HG03097 (cell line): ENCODE measurements around the gene ATG13.
"Not testable (repeated sequence)": the region's sequence is repeated elsewhere in the genome, so short reads cannot be mapped to it uniquely, and the experiment has no call there.

ENCODE experiments used
- ATAC-seq: cut with Tn5 transposase; IDR thresholded peaks from one replicate; pipeline ENCODE4 v1.9.1; 2021; ENCODE audit not compliant: unreplicated experiment, low FRiP score

ATG13 gene

DNA sequence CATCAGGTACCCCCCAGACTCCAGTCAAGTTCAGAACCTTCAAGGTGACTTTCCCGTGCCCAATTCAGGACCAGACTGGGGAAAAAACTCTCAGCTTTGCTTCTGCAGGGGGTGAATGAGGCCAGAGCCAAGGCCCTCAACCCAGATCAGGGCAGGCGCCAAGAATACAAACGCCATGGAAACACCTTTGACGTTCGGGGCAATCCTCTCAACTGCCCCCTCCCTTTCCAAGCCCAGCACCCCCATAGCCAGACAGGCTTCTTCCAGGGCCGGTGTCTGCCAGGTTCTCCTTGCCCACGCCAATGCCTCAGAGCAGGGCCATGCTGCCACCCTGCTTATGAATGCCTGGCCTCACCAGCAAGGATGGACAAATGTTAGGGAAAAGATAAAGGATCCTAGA lies 77.3 kb downstream of the ATG13 start:
- ATAC-seq: no peak

DNA sequence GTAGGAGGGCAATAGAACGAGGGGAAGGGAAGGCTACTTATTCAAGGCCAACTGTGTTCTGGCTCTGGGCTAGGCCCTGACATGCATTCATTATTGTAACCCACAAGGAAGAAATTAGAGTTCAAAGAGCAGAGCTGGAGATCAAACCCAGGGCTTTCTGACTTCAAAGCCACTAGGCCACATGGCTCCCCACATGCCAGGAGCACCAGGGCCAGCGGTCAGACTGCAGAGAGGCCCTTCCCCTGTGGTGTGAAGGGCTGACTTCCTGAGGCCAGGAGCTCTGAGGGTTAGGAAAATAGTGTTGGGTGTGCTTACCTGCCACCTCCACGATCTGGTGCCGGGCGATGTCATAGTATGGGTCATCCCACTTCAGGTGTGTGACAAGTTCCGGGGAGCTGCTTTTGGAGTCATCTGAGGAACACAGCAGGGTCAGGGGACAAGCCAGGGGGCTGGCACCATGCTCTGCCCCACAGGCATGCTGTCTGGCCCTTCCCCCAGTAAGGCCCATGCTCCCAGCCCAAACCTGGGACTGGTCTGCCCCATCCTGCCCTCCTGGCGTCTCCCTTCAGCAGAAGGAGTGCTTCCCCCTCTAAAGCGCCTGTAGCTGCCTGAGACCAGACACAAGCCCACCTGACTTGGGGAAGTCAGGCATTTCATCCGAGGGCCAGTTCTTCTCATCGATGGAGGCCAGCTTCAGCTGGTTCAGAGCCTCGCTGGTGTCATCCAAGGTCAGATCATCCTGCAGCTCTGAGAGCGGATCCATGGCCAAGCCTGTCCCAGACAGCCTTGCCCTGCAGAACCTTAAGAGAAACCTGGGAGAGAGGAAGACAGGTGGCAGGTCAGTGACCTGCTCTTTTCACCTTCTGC lies 78.2 kb downstream of the ATG13 start:
- ATAC-seq: no peak

DNA sequence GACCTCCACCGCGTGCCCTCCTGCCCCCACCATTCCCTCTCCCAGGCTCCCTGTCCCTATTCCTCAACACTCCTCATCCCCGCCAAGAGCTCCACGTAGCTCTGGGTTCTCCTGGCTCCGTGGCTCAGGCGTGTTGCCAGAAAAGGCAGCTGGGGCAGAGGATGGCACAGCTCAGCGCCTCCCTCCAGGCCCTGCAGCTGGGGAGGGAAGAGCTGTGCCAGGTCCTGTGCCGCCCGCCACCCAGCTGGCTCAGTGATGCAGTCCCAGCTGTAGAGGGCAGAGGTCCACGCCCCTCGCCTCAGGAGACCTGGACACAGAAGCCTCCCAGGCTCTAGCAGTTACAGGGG lies 78.8 kb downstream of the ATG13 start:
- no peak for ATAC-seq

DNA sequence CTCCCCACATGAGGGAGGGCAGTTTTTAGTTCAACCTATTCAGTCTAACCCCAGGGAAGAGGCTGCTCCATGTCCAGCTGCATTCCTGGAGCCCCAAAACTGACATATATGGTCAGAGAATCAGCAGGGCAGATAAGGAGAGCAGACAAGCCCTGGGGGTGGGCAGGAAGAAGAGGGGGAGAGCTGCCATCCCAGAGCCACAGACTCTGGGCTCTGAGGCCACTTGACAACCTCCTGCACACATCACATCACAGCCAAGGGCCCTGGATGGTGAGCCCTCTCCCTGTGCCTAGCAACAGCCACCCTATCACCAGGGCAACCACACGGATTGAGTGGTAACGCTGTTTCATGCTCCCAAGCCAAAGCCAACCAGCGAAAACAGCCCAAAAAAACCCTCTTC lies 80.0 kb downstream of the ATG13 start:
- ATAC-seq: no peak

DNA sequence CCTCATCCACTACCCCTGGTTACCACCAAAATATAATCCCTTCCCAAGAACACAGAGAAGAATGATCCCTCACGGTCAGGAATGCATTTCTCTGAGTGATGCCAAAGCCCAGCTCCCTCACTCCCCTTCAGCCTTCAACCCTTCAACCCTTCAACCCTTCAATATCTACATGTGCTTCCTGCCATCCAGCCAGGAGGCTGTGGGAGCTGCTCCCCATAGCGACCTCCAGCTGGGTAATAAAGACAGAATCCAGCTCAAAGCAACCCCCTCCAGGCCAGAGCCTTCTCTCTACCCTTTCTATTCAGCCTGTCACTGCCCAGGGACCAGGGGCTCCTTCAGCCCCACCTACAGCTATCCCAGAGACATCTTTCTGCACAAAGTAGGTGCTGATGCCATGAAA lies 80.4 kb downstream of the ATG13 start:
- no peak for ATAC-seq

- no peak for ATAC-seq
These were observed 81.2 kb downstream of the ATG13 start for GRCh38 chr11:46698597-46698996.

DNA sequence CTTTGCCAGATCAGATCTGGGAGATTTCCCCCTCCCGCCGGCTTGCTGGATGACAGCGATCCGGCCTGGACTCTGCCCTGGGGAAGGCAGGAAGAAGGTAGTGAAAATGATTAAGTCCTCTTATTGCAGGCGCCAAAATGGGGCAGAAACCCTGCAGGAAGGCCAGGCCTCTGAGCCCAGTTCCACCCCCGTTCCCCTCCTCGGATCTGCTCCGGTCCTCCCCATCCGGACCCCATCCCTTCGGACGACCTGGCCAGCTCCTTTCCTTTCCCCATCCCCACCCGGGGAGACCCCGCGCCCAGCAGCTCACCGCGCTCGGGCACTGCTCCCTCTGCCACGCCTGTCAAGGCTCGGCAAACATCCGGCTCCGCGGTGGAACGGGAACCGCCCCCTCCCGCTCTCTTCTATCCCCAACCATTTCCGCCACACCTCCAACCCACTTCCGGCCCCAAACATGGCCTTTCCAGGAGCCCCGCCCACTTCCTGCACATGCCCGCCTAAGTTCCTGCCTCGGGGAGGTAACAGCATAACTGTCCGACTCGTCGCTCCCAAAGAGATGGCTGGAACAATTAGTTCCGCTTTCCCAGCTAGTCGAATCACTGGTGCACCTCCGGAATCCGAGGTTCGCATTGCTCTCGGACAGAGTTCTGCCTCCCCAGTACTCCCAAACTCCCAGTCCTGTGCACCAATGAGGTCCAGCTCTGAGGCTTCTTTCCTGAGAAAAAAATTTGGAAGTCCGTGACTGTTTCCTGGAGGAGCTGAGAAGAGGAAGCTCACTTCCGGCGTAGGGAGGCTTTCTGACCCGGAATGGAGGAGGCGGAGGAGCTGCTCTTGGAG lies 83.1 kb downstream of the ATG13 start, which contains the start of the genes ARHGAP1 and ZNF408:
Gene ARHGAP1 (minus strand): TSS at position 379 of the 837 bp plus-strand sequence. CDS start 4,512 bp downstream, outside the sequence.
Gene ZNF408 (plus strand): TSS at position 791 of the 837 bp plus-strand sequence. CDS start 17 bp downstream, at position 808.
- peak; percentile 87 for ATAC-seq

- no peak for ATAC-seq
These were observed 83.8 kb downstream of the ATG13 start for GRCh38 chr11:46701078-46701654.

DNA sequence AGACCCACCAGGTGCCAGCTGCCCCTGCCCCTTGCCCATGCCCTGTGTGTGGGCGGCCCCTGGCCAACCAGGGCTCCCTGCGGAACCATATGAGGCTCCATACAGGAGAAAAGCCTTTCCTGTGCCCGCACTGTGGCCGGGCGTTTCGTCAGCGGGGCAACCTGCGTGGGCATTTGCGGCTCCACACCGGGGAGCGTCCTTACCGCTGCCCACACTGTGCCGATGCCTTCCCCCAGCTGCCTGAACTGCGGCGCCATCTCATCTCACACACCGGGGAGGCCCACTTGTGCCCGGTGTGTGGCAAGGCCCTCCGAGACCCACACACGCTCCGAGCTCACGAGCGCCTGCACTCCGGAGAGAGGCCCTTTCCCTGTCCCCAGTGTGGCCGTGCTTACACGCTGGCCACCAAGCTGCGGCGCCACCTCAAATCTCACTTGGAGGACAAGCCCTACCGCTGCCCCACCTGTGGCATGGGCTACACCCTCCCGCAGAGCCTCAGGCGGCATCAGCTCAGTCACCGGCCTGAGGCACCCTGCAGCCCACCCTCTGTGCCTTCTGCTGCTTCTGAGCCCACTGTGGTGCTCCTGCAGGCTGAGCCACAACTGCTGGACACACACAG lies 87.8 kb downstream of the ATG13 start:
- no peak for ATAC-seq

DNA sequence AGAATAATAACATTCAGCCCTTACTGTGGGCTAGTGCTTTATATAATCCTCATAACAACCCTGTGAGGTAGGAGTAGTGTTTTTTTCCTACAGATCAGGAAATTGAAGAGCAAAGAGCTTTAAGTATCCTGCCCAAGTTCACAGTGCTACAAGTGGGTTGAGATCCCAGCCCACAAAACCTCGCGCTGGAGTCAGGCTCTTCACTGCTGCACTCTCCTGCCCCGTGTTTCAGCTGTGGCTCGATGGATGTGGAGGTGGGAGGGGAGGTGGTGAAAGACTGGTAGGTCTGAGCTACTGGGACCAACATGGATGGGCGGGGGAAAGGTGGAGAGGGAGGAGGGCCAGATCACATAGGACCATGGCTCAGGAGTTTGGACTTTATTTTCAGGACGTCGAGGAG lies 89.5 kb downstream of the ATG13 start:
- no peak for ATAC-seq

GRCh38 chr11:46709351-46709750 lies 92.0 kb downstream of the ATG13 start:
- ATAC-seq: not testable (repeated sequence)

DNA sequence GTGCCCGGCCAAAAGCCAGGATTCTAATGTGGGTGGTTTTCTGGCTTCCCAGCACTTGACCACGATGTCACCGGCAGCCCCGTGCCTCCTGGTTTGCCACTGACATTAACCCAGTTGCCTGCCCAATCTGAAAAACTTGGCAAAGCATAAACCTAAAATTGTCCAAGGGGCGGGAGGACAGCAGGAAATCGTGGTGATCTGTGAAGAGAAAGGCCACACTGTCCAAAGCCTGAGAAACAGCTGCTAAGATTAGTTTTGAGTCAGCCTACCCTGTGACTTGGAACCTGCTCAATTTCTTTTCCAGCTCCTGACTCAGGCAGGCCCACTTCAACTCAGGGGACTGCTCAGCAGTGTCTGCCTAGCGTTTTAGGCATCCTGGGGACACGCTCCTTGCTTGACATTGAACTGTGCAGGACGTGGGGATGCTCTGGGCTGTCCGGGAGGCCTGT lies 93.5 kb downstream of the ATG13 start:
- ATAC-seq: no peak

- no peak for ATAC-seq
These were observed 94.0 kb downstream of the ATG13 start for GRCh38 chr11:46711303-46711702.

- ATAC-seq: no peak
These were observed 95.7 kb downstream of the ATG13 start for GRCh38 chr11:46712874-46713576.

DNA sequence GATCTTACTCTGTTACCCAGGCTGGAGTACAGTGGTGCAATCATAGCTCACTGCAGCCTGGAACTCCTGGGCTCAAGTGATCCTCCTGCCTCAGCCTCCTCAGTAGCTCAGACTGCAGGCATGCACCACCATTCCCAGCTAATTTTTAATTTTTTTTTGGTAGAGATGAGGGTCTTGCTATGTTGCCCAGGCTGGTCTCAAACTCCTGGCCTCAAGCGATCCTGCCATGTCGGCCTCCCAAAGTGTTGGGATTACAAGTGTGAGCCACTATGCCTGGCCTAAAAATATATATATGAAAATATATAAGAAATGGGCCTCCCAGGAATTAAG lies 100.4 kb downstream of the ATG13 start:
- not testable (repeated sequence) for ATAC-seq

GRCh38 chr11:46718155-46719019 lies 101.0 kb downstream of the ATG13 start:
- no peak for ATAC-seq

DNA sequence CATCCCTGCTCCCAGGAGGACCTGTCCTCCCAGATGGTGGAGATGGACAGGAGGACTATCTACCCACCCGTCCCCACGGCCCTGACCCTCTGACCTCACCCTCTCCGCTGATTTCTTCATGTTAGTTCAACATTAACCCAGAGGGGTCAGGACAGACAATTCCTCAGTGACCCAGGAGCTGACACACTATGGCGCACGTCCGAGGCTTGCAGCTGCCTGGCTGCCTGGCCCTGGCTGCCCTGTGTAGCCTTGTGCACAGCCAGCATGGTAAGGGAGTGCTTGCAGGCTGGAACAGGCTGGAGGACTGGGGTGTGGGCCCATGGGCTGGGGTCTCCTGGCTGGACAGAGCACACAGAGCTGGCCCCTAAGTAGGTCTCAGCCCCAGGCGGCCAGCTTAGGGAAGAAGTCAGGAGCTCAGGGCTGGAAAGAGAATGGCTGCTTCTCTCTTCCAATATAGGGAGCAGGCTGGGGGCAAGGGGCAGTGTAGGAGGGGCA lies 101.7 kb downstream of the ATG13 start, which contains the start of gene F2:
Gene F2 (plus strand): TSS at position 166 of the 495 bp plus-strand sequence. CDS start 23 bp downstream, at position 189.
- ATAC-seq: no peak

- ATAC-seq: no peak
These were observed 102.3 kb downstream of the ATG13 start for GRCh38 chr11:46719543-46720218.
